GM12874 (cell line): Measurements from ENCODE around the gene RANBP1.

Source experiments
- CTCF ChIP-seq: IDR thresholded peaks from 2 replicates; pipeline ENCODE4 v1.5.1; 2011; ENCODE audit warnings: low read depth, mild to moderate bottlenecking, control low read depth, low read length, moderate library complexity; ENCODE audit not compliant: insufficient read depth

Gene RANBP1

GRCh38 chr22:20175597-20175900, 59.6 kb downstream of the RANBP1 start:
- no peak for TF ChIP-seq CTCF

GRCh38 chr22:20176421-20177085, 60.6 kb downstream of the RANBP1 start:
- no peak for TF ChIP-seq CTCF
